Stimulated activated CD8-positive, alpha-beta memory T cell treated with anti-CD3 and anti-CD28 coated beads, Interleukin-12 subunit alpha, Interleukin-12 subunit beta, amount 100 ng/mL, for 24 hours (primary cell): ENCODE results near the gene MRPL38.

ENCODE experiments used
- DNase-seq: peaks from one replicate; pipeline ENCODE4 v3.0.0-alpha.2; 2020; ENCODE audit errors: extremely low read depth

Gene MRPL38

DNA sequence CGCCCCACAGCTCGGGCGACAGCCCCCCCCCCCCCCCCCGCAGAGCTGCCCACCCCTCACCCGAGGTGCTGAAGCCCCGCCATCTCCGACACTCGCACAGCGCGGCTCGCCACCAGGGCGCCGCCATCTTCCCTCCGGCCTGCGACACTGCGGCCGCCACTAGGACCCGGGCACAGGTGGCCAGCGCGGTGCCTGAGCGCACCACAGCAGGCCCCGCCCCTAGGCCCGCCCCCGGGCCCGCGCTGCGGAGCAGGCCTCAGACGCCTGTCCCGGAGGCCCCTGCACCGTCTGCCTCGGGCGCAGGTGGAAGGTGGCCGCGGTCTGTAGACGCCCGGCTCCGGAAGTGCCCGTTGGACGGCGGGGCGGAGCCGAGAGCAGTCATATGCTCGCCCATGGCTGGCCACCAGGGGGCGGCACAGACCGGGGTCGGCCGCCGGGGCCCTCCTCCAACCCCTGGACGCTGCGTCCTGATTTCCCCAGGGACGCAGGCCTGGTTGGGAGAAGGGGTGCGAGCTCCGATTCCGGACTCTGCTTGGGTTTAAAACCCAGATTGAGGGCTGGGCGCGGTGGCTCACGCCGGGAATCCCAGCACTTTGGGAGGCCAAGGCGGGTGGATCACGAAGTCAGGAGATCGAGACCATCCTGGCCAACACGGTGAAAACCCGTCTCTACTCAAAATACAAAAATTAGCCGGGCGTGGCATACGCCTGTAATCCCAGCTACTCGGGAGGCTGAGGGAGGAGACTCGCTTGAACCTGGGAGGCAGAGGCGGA, at the start of gene MRPL38:
Gene MRPL38 (minus strand): TSS at position 136 of the 773 bp plus-strand sequence. CDS start 9 bp downstream, at position 127.
- peak; percentile 86 for DNase-seq

DNA sequence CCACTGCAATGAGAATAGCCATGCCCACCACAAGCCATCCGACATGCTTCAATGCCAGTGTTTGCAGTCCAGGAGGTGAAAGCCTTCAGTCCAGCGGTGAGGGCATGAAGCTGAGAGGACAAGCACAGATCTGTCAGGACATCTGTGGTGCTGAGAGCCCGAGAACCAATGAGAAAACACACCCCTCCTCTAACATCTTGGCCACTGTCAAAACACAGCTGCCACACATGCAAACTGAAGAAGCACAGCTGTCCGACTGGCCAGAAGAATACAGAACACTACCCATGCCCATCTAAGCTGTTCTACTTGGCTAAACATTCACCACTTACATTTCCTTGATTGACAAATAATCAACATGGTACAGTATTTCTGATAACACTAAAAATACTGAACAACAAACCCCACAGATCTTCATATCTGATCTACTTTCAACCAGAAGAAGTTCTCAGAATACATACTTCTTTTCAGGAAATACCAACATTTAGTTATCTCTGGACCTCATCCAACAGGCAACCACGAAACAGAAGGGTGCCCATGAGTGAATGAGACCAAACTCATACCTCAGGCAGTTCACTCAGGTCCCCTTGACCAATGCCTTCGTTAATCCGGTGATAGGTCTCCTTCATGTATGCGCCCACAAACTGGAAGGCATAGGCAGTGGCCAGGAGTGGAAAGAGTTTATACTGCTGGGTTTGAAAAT, 46.3 kb upstream of the MRPL38 start:
- no peak for DNase-seq

DNA sequence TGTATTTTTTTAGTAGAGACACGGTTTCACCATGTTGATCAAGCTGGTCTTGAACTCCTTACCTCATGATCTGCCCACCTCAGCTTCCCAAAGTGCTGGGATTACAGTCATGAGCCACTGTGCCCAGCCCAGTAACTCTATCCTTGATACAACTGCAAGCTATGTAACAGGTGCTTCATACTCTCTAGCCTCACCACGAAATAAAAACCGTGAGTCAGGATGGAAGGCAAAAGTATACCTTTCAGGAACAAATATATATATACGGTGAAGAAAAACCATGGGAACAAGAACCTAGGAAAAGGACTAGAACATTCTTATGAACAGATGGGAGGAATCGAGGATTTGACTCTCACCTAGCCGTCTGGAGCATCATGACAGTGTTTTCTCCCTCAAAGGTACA, 45.7 kb upstream of the MRPL38 start:
- no peak for DNase-seq

DNA sequence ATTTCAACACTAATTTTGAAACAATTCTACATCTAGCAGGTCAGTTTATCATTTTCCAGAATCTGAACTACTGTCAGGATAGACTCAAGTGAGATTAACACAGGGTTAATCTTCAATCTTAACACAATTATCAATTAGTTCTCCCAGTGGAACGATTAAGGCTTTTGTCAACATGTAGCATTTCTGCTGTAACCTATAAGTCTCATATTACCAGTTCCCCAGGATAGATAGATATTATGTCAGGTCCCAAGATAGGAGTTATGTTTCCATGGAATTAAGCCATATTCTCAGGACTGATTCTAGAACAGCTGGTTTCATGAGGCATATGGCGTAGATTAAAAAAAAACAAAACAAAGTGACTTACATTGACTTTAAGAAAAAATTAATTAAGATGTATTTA, 40.5 kb upstream of the MRPL38 start:
- no peak for DNase-seq

DNA sequence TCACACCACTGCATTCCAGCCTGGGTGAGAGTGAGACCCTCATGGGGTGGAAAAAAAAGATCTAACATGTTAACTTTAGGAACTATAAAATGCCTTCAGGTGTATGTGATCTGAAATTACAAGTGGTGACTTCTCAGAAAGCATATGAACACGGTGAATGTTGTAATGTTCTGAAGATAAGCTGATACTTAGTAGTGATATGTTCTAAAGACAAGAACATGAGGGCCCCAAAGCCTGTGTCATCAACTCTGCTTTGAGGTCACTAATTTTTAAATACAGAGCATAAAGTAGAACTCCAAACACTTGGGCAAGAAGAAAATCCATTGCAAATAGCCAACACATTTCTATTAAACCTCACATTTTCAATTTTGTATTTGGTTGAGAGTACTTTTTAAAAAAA, 38.8 kb upstream of the MRPL38 start:
- no peak for DNase-seq

DNA sequence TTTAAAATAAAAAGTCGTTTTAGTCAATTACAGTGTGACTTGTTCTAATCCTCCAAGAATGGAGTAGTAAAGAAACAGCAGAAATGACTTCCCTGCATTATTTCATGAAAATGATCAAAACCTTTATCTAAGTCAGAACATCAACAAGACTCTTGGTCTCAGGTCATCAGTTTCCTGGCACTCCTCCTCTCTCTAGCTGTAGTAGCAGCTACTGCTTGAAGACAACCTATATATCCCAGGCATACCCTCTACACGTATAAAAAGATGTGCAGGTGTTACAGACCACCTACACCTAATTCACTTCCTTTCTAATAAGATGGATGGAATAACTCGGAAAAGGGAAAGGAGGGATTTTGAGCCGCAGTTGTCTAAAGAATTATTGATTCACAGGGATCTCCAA, 37.8 kb upstream of the MRPL38 start:
- DNase-seq: no peak

DNA sequence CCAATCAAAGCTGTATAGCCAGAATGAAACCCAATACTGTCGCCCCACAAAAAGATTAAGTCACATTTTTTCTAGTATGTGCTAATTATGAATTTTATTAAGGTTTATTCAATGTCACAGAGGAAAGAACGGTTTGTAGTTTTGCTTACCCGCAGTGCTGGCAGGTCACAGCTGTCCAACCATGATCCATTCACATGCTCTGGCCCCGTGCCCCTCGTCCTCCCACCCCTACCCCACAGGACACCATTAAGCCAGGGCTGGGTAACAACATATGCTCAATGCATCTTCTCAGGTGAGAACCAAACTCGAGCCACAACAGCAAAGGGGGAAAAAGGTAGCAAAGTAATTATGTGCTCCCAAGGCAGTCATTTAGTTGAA, 36.7 kb upstream of the MRPL38 start:
- no peak for DNase-seq

DNA sequence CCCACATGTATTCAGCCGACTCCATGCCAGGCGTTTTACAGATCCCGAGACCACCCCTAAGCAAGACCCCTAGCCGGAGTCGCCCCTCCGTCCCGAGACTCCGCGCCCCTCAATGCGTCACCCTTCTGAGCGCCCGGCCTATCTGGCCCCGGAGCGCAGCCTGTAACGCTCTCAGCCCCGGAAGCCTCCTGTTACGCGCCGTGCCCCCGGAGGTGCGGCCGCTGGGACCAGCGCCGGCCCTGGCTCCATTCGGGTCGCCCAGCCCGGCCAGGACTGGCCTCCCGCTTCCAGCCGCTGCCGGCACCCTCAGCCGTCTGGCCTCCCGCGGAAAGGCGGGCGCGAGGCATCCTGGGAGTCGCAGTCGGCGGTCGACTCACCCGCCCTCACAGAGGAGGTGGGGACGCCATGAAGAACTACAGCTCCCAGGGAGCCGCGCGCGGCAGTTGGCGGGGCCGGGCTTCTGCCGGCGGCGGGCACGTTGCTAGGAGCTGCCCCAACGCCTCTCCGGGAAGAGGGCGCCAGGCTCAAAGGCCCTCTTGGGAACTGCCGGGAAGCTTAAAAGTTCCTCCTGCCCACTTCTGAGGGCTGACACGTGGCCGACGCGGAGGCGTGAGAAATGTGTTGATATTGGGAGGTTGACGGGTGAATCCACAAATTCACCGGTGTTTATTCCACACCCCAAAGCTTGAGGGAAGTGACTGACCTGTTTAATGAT, 36.2 kb upstream of the MRPL38 start, which contains the start of gene FBF1:
Gene FBF1 (minus strand): TSS at position 316 of the 715 bp plus-strand sequence. CDS start 2,893 bp downstream, outside the sequence.
- peak; percentile 82 for DNase-seq

DNA sequence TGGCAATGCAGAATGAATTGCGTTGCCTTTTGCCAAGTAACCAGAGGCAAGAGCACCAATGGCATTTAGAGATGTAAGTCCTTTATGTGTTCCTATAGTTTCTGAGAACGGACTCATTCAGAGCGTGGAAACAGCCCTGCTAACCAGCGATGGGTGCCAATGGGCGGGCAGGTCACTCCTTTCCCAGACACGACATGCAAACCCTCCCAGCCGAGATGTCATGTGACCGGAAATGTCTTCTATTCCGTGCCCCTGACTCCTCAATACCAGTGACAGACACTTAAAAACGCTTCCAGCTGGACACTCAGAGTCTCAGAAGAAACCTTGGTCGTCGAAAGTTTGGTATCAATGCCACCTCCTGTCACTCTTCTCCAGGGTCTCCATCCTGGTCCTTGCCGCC, 33.0 kb upstream of the MRPL38 start:
- no peak for DNase-seq

DNA sequence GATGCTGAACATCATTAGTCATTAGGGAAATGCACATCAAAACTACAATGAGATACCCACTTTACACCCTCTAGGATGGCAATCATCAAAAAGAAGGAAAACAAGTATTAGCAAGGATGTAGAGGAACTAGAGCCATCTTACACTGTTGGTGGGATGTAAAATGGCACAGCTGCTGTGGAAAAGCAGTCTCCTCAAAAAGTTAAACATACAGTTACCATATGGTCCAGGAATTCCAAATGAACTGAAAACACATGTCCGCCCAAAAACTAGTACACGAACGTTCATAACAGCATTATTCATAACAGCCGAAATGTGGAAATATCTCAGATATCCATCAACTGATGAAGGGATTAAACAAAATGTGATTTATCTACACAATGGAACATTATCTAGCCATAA, 29.1 kb upstream of the MRPL38 start:
- no peak for DNase-seq

DNA sequence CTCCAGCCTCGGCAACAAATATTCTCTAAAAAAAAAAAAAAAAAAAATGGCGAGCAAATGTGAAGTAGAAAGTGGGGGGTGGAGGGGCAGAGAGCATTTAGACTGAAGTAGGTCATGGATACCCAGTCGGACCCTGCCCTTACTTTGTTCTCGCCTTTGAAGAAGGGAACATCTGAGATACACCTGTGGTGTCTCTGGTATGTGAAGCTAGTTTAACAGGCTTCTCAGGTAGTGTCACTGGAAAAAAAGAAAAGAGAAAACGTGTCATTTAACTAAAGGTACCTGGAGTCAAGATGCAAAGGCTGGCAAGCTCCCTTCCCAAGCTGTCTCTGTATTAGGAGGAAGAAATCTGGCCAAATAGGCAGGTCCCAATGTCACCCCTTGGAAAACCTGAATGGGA, 28.2 kb upstream of the MRPL38 start:
- no peak for DNase-seq

DNA sequence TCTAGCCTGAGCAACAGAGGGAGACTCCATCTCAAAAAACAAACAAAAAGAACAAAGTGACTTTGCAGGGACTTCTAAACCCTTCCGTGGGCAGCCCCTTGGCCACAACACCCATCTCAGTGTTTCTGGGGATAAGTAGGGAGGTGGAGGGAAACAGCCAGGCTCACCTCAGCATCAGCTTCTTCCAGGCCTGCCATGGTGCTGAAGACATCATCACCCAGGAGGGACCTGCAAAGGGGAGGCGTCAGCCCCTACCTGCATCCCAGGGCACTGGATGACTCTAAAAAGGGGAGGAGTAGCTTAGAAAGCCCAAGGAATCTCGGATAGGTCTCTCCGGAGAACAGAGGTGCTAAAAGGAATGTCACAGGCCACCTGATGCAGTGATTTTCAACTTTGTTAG, 26.4 kb upstream of the MRPL38 start:
- no peak for DNase-seq

DNA sequence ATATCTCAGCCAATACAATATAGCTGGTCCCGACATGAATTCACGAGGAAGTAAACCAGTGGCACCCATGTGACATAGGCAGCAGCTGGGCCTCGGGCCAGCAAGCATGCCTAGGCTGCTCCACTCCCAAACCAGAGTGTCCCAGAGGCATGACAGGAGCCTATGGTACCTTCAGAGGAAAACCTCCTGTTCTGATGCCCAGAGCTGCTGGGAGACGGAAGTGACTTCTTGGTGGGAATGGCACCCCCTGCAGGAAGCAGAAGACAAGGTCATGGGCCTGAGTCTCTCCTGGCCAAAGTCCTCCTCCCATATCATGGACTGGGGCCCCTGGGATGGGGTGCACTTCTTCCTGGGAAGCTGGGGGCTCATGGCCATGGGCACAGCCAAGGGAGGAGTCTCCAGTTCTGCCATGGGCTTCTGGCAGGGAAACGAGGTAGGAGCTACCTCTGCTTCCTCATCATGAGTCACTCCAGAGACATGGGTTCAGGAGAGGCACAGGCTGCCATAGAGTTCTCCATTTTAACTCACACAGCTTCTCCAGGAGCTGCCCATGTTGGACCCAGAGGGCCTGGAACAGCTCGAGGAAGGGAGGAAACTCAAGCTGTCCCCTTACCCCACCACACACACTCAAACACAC, 22.7 kb upstream of the MRPL38 start:
- DNase-seq: no peak

DNA sequence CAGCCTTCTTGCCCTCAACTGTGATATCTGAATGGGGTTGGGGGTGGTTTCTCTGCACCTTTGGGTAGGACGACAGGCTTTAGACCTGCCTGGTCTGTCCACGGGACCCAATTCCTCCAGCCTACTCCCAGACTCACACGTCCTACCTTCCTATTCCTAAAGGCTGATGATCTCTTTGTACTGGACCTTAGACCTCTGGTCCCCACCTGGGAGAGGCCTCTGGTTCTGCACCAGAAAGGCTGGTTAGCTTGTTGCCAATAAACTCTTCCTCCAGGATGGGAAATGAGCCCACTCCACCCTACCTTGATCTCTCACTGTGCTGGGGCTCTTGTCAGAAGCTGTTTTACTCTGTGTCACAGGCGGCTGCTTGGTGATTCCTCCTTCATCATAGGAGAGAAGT, 21.8 kb upstream of the MRPL38 start:
- DNase-seq: no peak

DNA sequence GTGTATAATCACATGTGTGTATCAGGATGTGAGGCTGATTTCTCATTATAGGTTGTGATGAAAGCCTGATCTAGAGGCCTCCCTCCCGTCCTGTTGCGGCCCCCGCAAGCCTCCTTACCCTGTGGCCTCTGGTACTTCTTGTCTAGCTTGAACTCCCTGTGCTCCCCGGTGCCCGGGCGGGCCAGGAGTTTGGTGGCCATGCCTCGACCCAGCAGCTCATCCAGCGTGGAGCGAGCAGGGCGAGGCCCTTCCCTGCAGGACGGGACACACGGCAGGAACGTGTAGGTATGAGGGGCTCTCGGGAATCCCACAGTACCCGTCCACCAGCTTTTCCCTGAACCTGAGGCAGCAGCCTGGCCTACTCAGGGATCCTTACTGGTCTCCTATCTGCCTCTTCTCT, 21.2 kb upstream of the MRPL38 start:
- DNase-seq: no peak

DNA sequence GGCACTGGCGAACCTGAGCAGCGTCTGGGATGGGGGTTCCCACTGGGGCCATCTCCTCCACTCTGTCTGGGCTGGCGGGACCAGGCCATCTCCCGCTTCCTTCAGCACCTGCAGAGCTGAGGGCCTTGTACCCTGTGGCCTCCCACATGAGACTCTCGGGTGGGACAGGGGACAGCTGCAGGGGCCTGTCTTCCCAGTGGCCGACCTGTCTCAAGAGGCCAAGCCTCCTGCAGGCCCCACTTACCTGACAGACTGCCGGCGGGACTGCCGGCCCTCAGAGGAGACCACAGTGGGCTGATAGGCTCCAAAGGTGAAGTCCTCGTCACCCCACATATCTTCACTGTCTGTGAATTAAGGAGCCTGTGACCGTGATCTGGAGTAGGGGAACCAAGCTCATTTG, 20.4 kb upstream of the MRPL38 start:
- no peak for DNase-seq

DNA sequence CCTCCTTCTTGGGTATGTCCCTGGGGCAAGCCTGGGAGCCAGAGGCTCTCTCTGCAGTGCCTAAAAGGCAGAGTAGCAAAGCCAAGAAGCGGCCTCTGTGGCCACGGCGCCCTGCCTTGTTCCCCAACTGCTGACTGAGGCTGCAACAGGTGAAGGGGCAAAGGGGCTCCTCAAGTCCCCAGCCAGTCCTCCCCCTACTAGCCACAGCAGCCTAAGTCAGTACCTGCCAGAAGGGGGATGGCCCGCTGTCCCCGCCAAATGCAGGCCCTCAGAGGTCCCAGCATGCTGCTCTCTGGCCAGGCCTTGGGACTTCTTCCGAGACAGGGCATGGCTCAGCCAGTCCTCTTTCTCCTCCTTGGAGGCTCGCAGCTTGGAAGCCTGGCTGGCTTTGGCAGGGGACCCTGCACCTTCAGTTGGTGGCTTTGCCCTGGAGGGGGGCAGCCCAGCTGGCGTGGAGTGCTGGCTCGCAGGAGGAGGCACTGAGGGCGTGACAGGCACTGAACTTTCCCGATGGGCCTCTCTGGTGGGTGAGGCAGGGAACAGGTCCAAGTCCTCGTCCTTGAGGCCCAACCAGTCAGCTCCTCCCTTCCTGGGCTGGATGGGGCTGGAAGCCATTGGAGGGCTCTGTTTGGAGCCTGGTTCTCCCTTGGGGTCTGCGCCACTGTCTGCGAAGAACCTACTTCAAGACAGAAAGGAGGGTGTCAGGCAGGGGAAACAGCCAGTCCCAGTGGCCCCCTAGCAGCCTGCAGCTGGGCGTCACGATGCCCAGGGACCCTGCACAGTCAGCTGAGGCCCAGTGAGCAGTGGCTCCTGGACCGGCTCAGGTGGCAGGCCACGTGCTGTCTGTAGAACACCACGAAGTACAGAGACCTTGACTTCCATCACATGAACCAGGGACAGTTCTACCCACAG, 18.5 kb upstream of the MRPL38 start:
- no peak for DNase-seq

DNA sequence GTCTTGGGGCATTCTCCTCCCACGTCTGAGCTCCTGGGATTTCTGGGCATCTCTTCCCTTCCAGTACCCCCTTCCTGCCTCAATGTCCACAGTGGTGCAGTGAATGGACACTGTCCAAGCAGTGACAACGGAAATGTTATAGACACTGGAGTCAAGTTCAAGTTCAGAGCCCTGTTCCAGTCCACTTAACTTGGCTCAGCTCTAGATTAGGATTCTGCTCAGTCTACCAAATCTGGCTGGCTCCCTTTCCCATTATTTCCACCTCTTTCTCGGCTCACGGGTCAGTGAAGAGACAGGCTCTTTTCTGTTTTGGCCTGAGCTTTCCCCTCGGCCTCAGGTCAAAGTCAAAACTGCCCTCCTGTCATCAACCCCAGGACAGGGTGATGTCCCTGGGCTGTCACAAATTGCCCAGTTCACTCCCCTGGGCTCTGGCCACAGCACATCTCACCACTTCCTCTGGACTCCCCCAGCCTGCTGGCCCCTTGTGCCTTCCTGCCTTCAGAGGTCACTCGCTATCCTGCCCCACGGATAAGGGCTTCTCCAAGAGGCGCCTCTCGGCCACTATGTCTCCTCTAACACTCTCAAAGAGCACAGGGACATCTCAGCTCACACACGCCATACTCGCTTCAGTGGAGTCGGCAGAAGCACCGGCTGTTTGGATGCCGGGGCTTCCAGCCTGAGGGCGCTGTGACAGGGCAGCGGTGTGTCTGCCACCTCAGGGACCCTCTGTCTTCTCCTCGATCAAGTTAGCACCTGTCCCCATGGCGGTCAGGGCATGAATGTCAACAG, 17.7 kb upstream of the MRPL38 start:
- no peak for DNase-seq

DNA sequence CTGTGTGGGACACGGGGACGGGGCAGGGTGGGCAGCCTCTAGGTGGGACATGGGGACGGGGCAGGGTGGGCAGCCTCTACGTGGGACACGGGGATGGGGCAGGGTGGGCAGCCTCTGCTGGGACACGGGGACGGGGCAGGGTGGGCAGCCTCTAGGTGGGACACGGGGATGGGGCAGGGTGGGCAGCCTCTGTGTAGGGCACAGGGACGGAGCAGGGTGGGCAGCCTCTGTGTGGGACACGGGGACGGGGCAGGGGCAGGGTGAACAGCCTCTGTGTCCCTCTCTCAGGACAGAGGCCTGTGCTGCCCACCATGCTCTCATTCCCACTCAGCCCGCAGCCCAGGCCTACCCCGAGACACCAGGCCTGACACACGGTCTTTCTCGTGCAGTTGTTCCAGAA, 16.9 kb upstream of the MRPL38 start:
- DNase-seq: no peak

DNA sequence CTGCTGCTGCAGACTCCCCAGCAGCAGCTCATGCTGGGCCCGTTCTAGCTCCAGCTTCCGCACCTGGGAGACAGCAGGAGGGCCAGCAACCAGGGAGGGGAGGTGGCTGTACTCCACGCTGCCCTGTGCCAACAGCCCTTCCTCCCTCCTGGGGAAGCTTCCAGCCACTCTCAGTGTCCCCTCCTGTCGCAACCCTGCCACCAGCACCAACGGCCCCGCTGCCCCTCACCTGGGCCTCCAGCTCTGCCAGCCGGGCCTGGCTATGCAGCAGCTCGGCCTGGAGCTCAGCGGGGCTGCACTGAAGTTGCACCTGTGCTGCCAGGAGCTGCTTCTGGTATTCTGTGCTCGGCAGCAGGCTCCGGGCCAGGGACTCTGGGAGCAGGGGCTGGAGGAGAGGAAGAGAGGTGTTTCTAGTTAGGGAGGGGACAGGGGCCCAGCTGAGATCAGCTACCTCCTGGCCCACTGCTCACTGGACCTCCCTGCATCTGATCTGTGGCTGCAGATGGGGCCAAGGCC, 15.4 kb upstream of the MRPL38 start:
- DNase-seq: no peak
